Measurements from ENCODE around the gene NCS1.
"Not testable (repeated sequence)": the region's sequence is repeated elsewhere in the genome, so short reads cannot be mapped to it uniquely, and the experiment has no call there.

The NCS1 gene

GRCh38 chr9:130246126-130246525 lies 73.9 kb downstream of the NCS1 start:
- no peak for DNase-seq (ENCODE audit: low spot score)
- TF ChIP-seq CTCF (IDR thresholded peaks at IDR 0.05; ENCODE audit: extremely low read depth, insufficient read depth, missing control alignments): no peak
- in situ Hi-C loops (cut with MboI; ENCODE audit: low pct_unique_long_range_greater_than_20kb, low sequenced_read_pairs, unreplicated experiment): no loop called here

GRCh38 chr9:130254747-130255630 lies 82.8 kb downstream of the NCS1 start:
- in situ Hi-C loops (cut with MboI; ENCODE audit: low pct_unique_long_range_greater_than_20kb, low sequenced_read_pairs, unreplicated experiment): no loop called here
- DNase-seq (ENCODE audit: low spot score): no peak
- no peak for TF ChIP-seq CTCF (IDR thresholded peaks at IDR 0.05; ENCODE audit: extremely low read depth, insufficient read depth, missing control alignments)

DNA sequence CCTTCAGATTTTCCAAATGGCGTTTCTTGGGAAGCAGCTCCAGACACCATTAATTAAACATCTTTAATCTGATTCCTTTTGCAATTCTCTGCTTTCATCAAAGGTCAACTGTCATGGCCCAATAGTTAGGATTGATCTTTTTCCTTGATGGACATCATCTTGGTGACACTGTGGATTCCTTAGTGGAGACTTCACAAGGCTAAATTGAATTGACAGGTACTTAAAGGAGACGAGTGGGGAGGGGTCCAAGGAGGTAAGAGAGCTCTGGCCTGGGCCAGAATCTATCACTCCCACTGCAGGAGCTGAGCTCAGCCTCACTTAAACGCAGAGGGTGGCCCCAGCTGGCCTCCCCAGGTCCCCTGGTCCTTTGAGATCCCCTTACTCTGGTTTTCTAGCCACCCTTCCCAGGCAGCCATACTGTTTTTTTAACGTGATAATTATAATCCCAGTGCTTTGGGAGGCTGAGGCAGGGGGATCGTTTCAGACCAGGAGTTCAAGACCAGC lies 83.5 kb downstream of the NCS1 start:
- DNase-seq (ENCODE audit: low spot score): no peak
- no peak for TF ChIP-seq CTCF (IDR thresholded peaks at IDR 0.05; ENCODE audit: extremely low read depth, insufficient read depth, missing control alignments)
- in situ Hi-C loops (cut with MboI; ENCODE audit: low pct_unique_long_range_greater_than_20kb, low sequenced_read_pairs, unreplicated experiment): no loop called here

GRCh38 chr9:130256644-130257043 lies 84.4 kb downstream of the NCS1 start:
- in situ Hi-C loops (cut with MboI; ENCODE audit: low pct_unique_long_range_greater_than_20kb, low sequenced_read_pairs, unreplicated experiment): no loop called here
- TF ChIP-seq CTCF (IDR thresholded peaks at IDR 0.05; ENCODE audit: extremely low read depth, insufficient read depth, missing control alignments): no peak
- DNase-seq (ENCODE audit: low spot score): no peak

DNA sequence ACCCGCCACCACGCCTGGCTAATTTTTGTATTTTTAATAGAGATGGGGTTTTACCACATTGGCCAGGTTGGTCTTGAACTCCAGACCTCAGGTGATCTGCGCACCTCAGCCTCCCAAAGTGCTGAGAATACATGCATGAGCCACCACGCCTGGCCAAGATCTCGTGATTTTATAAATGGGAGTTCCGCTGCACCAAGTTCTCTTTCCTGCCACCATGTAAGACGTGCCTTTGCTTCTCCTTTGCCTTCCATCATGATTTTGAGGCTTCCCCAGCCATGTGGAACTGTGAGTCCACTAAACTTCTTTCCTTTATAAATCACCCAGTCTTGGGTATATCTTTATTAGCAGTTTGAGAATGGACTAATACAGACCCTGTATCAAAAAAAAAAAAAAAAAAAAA lies 85.9 kb downstream of the NCS1 start:
- in situ Hi-C loops (cut with MboI; ENCODE audit: low pct_unique_long_range_greater_than_20kb, low sequenced_read_pairs, unreplicated experiment); DNase-seq (ENCODE audit: low spot score): not testable (repeated sequence)

DNA sequence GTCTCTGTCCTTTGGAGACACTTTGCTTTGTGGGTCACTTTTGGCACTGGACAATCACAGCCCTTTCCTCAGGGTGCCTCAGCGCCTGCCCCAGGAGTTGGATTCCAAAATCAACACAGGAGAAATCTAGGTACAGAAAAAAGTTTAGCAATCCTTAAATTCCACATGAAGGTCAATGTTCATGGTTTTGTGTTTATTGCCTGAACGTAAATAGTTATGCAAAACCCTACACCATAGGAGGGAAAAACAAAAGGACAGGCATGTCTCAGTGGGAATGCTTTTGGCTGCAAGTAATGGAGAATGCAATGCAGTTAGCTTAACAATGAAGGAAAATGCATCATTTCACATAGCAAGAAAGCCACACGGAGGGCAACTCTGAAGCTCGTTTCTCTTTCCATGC lies 86.8 kb downstream of the NCS1 start:
- TF ChIP-seq CTCF (IDR thresholded peaks at IDR 0.05; ENCODE audit: extremely low read depth, insufficient read depth, missing control alignments): no peak
- no peak for DNase-seq (ENCODE audit: low spot score)
- in situ Hi-C loops (cut with MboI; ENCODE audit: low pct_unique_long_range_greater_than_20kb, low sequenced_read_pairs, unreplicated experiment): no loop called here

Data from GM13977 (cell line).